ENCODE results near the gene RPS6KA3.

GRCh38 chrX:20265726-20266681 lies 705 bp downstream of the RPS6KA3 start:
- no peak for TF ChIP-seq CTCF (IDR thresholded peaks at IDR 0.05; ENCODE audit: poor library complexity)
- TF ChIP-seq EZH2 (IDR thresholded peaks at IDR 0.05; ENCODE audit: borderline replicate concordance), result no peak
- TF ChIP-seq EZH2phosphoT487 (IDR thresholded peaks at IDR 0.05; ENCODE audit: low read depth, severe bottlenecking, unreplicated experiment), result no peak
